GM19043 (cell line): ENCODE results near the gene HNRNPUL1.
A peak's percentile ranks its signal among the peaks of the same experiment; 100 is the strongest.
"Not testable (repeated sequence)": the region's sequence is repeated elsewhere in the genome, so short reads cannot be mapped to it uniquely, and the experiment has no call there.

ENCODE experiments used
- ATAC-seq: cut with Tn5 transposase; IDR thresholded peaks from one replicate; pipeline ENCODE4 v1.9.1; 2021; ENCODE audit warnings: low read depth; ENCODE audit not compliant: unreplicated experiment

Gene HNRNPUL1

GRCh38 chr19:41324231-41324702 is 60.1 kb downstream of the HNRNPUL1 start:
- ATAC-seq: no peak

- no peak for ATAC-seq
These were observed 60.9 kb downstream of the HNRNPUL1 start for GRCh38 chr19:41324921-41325639.

GRCh38 chr19:41325640-41325946 is 61.4 kb downstream of the HNRNPUL1 start:
- ATAC-seq: no peak

GRCh38 chr19:41325947-41326706 is 62.0 kb downstream of the HNRNPUL1 start:
- ATAC-seq: peak; percentile 46

- ATAC-seq: no peak
These were observed 63.0 kb downstream of the HNRNPUL1 start for GRCh38 chr19:41327076-41327575.

- ATAC-seq: peak; percentile 51
These were observed 63.5 kb downstream of the HNRNPUL1 start for GRCh38 chr19:41327576-41328156.

- ATAC-seq: no peak
These were observed 64.1 kb downstream of the HNRNPUL1 start for GRCh38 chr19:41328157-41328841.

GRCh38 chr19:41328842-41329225 is 64.7 kb downstream of the HNRNPUL1 start:
- ATAC-seq: no peak

- no peak for ATAC-seq
These were observed 66.3 kb downstream of the HNRNPUL1 start for GRCh38 chr19:41330481-41330880.

- no peak for ATAC-seq
These were observed 66.9 kb downstream of the HNRNPUL1 start for GRCh38 chr19:41330946-41331678.

GRCh38 chr19:41332000-41332399 is 67.8 kb downstream of the HNRNPUL1 start:
- ATAC-seq: no peak

- no peak for ATAC-seq
These were observed 68.3 kb downstream of the HNRNPUL1 start for GRCh38 chr19:41332468-41332867.

- ATAC-seq: no peak
These were observed 70.6 kb downstream of the HNRNPUL1 start for GRCh38 chr19:41334793-41335192.

- ATAC-seq: no peak
These were observed 71.3 kb downstream of the HNRNPUL1 start for GRCh38 chr19:41335467-41335866.

GRCh38 chr19:41339936-41340335 is 75.8 kb downstream of the HNRNPUL1 start:
- ATAC-seq: no peak

GRCh38 chr19:41341669-41342490 is 77.7 kb downstream of the HNRNPUL1 start:
- no peak for ATAC-seq

- no peak for ATAC-seq
These were observed 80.0 kb downstream of the HNRNPUL1 start for GRCh38 chr19:41344162-41344561.

GRCh38 chr19:41346916-41347315 is 82.7 kb downstream of the HNRNPUL1 start:
- ATAC-seq: not testable (repeated sequence)

- ATAC-seq: no peak
These were observed 86.7 kb downstream of the HNRNPUL1 start for GRCh38 chr19:41350735-41351338.
